NCI-H2081 treated with DMSO at 0.1 percent for 48 hours (cell line): Measurements from ENCODE around the gene CDHR1.

Source experiments
- DNase-seq: peaks from one replicate; lab custom pipeline; 2025; lab: John Stamatoyannopoulos, UW

Gene CDHR1

DNA sequence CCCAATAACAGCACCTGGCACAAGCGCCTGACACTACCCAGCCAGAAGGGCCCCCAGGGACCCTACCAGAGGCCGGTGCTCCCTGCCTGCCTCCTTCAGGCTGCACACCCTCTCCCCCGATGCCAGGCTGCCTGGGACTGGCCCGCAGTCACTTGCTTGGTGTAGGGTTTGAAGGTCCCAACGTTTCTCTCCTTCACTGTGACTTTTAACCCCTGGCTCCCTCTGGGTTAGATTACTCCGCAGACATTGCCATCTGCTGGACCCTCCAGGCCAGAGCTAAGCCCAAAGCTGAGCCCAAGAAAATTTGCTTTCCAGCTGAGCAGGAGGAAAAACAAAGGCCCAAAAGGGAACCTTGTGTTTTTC is 6.9 kb downstream of the CDHR1 start:
- no peak for DNase-seq

DNA sequence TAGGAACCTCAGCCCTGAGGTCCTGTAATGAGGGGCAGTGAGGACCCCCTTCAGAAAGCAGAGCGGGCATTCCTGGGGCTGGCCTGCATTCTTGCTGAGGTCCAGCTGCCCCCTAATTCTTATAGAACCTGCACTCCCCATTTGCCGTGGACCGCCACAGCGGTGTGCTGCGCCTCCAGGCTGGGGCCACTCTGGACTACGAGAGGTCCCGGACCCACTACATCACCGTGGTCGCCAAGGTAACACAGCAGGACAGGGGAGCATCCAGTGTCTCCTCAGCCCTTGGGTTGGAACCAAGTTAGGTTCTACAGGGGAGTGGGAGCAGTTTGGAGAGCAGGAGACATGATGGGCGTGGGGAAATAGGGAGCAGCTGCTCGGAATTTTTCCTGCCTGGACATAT is 7.3 kb downstream of the CDHR1 start:
- no peak for DNase-seq

GRCh38 chr10:84202349-84202748 is 8.0 kb downstream of the CDHR1 start:
- no peak for DNase-seq

- no peak for DNase-seq
Observed at GRCh38 chr10:84204122-84204521, 9.8 kb downstream of the CDHR1 start.

DNA sequence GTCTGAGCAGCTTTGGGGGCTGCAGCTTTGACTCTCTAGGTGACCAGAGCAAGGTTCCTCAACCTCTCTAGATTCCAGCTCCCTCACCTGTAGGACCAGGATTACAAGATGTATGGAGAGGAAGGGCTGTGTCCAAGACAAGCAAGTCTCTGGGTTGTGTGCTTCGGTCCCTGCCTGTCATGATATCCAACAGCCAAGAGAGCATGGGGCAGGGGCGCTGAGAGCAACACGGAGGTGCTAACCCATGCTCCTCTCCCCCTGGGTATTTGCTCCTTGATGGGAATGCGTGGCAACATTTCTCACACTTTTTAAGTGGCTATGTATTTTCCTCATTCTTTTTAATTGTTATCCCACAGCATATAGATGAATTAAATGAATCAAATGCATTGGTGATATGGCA is 10.3 kb downstream of the CDHR1 start:
- no peak for DNase-seq

DNA sequence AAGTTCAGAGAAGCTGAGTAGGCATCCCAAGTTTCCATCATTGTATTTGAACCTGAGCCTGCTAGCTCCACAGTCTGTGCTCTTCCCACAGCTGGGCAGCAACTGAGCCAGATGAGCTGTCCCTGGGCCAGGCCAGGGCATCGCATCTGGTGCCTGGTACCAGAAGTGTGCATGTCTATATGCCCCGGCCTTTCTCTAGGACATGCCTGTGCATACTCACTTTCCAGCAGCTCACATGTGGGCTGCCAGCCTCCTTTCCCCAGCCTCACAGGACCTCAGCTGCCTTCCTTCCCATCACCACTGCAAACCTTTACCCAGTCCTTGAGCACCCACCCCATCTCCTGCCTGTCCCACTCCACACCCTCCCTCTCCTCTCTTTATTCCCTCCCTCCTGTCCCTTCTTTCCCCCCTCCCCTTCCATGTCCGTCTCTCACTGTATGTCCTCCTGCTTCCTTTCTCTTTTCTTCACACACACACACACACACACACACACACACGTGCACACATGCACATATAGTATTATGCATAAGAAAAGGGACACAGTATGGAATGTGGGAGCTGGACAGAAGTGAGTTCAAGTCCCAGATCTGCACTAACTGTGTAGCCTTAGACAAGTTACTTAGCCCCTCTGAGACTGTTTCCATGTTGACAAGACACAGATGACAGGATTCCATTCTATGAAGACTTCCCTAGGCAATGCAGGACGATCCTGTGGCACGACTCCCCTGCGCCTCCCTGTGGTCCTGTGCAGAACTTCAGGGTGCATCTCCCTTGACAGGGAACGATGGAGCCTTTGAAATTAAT is 10.9 kb downstream of the CDHR1 start:
- DNase-seq: no peak

GRCh38 chr10:84205853-84206525 is 11.7 kb downstream of the CDHR1 start:
- no peak for DNase-seq

- DNase-seq: no peak
Observed at GRCh38 chr10:84208023-84208422, 13.7 kb downstream of the CDHR1 start.

DNA sequence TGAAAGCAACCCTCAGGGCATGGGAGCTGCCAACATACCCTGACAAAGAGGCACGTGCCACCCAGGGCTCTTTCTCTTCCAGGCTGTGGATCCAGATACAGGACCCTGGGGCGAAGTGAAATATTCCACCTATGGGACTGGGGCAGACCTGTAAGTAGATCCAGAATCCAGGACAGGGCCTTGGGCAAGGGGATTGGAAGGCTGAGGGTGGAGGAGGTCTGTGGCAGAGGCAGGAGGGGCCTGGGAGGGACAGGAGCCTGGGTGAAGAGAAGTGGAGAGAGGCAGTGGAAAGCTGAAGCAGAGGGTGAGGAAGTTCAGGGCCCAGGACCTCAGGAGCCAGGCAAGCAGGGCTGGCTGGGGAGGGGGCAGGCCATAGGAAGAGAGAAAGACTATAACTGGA is 17.2 kb downstream of the CDHR1 start:
- DNase-seq: no peak

- DNase-seq: no peak
Observed at GRCh38 chr10:84212014-84212413, 17.7 kb downstream of the CDHR1 start.

DNA sequence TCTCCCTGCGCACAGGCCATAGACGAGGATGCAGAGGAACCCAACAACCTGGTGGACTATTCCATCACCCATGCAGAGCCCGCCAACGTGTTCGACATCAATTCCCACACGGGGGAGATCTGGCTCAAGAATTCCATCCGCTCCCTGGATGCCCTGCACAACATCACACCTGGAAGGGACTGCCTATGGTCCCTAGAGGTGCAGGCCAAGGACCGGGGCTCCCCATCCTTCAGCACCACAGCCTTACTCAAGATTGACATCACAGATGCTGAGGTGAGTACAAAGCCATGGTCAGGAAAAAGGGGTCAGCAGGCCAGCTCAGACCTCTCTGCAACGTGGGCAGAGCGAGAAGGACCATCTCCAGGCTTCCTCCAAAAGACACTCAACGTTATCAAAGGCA is 18.7 kb downstream of the CDHR1 start:
- DNase-seq: no peak

DNA sequence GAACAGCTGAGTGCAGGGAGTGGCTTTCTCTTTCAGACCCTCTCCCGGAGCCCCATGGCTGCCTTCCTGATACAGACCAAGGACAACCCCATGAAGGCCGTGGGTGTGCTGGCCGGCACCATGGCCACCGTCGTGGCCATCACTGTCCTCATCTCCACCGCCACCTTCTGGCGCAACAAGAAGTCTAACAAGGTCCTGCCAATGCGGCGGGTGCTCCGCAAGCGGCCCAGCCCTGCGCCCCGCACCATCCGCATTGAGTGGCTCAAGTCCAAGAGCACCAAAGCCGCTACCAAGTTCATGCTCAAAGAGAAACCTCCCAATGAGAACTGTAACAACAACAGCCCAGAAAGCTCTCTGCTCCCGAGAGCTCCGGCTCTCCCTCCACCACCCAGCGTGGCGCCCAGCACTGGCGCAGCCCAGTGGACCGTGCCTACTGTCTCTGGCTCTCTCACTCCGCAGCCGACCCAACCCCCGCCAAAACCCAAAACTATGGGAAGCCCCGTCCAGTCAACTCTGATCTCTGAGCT is 19.8 kb downstream of the CDHR1 start:
- no peak for DNase-seq

GRCh38 chr10:84214612-84215235 is 20.4 kb downstream of the CDHR1 start:
- DNase-seq: no peak

GRCh38 chr10:84216834-84217233 is 22.5 kb downstream of the CDHR1 start:
- no peak for DNase-seq

- DNase-seq: no peak
Observed at GRCh38 chr10:84217746-84218145, 23.4 kb downstream of the CDHR1 start.

GRCh38 chr10:84221916-84222315 is 27.6 kb downstream of the CDHR1 start:
- no peak for DNase-seq

GRCh38 chr10:84224411-84225028 is 30.2 kb downstream of the CDHR1 start:
- no peak for DNase-seq

DNA sequence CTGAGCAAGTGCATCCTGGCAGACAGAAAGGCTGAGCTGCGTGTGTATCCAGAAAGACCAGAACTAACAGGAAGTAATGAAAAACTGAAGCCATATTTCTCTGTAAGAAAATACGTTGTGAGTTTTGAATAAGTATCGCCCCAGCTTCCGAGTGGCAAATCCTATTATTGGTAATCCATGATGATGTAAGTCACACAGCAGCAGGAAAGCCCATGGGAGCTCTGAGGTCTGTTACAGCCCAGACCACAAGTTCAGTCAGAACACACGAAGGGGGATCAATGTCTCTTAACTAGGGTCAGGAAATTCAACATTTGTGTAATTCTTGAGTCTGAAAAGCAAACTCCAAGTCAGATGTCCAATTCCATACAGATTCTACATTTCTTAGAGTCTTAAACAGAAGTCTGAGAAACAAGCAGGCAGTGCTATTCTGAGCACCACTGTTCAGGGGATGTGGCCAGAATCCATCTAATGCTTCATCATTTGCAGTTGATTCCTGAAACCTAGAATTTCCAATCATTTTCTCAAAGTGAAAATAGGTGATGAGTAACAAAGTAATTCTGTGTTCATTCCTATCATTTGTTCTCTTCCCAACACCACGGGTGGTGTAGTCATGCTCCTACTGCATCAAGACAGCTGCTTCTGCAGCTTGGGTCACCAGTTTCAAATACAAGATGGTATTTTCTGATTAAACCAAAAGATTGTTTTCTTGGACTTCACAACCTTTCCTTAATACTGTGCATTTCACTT is 31.3 kb downstream of the CDHR1 start, which contains the start of gene LRIT2:
Gene LRIT2 (minus strand): TSS at position 118 of the 747 bp plus-strand sequence. CDS start 24 bp downstream, at position 94.
- no peak for DNase-seq

DNA sequence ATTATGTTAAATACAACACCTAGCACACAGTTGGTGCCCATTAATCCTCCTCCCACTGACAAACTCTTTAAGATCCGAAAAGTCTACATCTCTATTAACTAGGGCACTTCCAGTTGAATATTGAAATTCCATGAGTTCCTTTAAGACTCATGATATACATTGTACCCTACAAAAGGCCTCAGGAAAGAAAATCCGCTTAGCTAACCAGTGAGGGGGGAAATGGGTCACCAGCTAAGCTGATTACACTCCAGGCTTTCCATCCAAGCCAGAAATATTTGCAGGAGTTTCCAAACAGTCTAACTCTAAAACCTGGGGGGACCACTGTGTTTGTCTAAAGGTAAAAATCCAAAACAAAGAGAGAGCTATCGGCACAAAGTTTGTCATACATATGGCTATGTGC is 32.3 kb downstream of the CDHR1 start:
- DNase-seq: no peak

- no peak for DNase-seq
Observed at GRCh38 chr10:84227810-84228209, 33.5 kb downstream of the CDHR1 start.

GRCh38 chr10:84230359-84230758 is 36.0 kb downstream of the CDHR1 start:
- no peak for DNase-seq

DNA sequence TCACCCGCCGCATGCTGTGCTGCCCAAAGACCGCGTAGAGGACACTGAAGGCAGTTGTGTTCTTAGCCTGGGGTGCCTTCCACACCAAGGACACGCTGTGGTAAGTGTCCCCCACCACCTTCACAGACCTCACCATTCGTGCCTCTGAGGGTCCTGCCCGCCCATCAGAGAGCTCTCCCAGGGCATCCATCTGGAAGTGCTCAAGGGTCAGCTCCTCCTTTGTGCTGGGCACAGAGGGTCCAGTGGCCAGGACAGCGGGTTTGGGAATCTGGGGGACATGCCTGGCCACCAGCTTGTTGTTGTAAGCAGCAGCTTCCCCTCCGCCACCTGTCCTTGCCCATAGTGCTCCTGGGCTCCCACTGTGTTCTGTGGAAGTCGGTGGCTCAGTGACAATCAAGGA is 38.0 kb downstream of the CDHR1 start:
- DNase-seq: no peak
